Body of pancreas (tissue), 4 donors: ENCODE measurements around the gene WEE1.
"Not testable (repeated sequence)": the region's sequence is repeated elsewhere in the genome, so short reads cannot be mapped to it uniquely, and the experiment has no call there.

Experiments used
- CTCF ChIP-seq, 7 experiments: fragments of 450-650 bp in 4 of 7; fragments of 200-600 bp in 3 of 7; sonication (generic) in 3 of 7; IDR thresholded peaks; one replicate each; pipeline ENCODE4 v1.5.1; 2016 to 2019; ENCODE audit warnings: antibody characterized with exemption in 7 of 7
- POLR2A ChIP-seq, 3 donors: fragments of 450-650 bp; IDR thresholded peaks; one replicate each; pipeline ENCODE4 v1.6.1; 2016; ENCODE audit warnings: antibody characterized with exemption in 3 of 3, mild to moderate bottlenecking in 2 of 3

- not testable (repeated sequence) for TF ChIP-seq POLR2A, CTCF (IDR thresholded peaks at IDR 0.05)
Observed at GRCh38 chr11:9603214-9603613, 29.7 kb downstream of the WEE1 start.
